ENCODE results near the gene GTF2H1.

Gene GTF2H1

DNA sequence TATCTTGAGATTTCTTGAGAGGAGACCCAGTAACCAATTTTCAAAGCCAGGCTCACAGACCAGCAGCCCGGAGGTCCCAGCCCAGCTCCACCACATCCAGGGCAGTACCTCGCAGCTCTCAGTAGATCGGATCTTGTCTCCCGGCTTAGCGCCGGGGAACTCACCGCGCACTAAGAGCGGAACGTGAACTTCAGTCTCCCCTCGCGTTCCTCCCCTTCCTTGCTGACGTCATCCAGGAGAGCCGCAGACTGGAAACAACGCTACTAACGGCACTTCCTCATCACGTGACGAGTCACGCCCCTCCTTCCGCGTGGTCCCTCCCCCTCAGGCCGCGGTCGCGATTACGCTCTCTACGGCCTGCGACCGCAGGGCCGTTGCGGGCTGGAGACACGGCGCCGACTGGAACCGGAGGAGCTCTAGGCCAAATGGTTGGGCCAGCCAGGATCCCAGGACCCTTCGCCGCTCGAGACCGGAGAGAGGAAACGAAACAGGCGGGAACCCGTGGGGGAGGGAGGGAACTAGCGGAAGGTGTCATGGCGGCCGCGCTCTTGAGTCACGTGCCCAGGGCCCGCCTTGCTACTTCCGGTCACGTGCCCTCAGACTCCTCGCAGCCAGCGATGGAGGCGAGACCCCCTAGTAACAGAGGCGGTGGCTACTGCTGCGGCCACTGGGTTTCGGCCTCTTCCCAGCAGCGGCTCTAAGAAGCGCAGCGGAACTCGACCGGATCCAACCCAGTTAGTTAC lies at the start of gene GTF2H1, which contains the start of gene HPS5:
GTF2H1 (plus strand) TSS at position 599 of the 743 bp plus-strand sequence. CDS start 10,508 bp downstream, outside the sequence.
HPS5 (minus strand) TSS at position 172 of the 743 bp plus-strand sequence. CDS start 4,282 bp downstream, outside the sequence.
- peak; percentile 99 for DNase-seq (ENCODE audit: low spot score)

DNA sequence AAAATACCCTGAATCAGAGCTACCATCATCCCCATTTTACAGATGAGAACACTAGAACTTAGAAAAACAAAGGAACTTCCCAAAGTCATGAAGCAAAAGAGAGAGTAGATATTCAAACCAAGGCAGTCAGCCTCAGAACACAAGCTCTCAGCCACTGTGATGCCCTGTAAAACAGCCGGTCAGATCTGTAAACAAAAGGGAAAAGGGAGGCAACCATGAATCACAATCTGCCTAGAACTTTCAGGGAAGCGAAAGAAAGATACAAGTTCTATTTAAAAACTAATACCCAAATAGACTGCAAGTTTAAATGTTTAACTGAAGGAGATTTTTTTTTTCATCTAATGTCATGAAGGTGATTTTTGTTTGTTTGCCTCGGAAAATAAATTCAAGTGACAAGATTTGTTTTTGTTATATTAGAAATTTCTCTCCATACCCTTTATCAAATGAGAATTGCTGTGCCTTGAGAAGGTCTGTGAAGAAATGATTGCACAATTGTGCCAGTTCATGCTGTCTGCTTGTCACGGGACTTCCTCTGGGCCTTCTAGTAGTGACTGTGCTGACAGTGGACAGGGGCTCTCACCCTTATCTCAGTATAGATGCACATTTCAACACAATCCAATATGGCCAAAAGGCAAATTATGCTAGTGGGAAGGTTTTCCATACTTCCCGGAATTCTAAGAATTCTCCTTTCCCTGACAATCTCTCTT lies 44.6 kb upstream of the GTF2H1 start:
- DNase-seq (ENCODE audit: low spot score) = peak; percentile 47

DNA sequence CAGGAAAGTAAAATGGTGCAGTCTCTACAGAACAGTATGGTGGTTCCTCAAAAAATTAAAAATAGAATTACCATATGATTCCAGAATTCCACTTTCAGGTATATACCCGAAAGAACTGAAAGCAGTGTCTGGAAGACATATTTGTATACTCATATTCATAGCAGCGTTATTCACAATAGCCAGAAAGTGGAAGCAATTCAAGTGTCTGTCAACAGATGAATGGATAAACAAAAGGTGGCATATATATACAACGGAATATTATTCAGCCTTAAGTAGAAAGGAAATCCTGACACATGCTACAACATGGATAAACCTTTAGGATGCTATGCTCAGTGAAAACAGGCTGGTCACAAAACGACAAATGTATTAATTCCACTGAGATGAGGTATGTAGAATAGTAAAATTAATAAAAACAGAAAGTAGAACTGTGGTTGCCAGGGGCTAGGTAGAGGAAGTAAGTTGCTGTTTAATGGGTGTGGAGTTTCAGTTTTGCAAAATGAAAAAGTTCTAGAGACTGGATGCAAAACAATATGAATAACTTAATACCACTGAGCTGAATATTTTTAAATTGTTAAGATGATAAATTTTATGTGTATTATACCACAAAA lies 41.8 kb upstream of the GTF2H1 start:
- no peak for DNase-seq (ENCODE audit: low spot score)

DNA sequence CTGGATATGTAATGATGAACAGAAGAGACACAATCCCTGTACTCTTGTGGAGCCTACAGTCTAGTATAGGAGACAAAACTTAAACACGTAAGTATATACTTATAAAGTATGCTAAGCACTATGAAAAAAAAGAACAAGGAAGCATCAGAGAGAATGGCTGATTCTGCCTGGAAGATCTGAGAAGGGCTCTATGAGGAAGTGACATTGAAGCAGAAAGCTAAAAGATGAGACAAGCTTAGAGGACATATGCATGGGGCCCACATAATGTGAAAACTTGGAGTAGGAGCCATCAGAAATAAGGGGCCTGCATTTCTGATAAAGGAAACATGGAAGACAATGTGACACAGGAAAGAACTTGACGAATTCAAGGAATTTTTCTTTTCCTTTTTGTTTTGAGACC lies 39.7 kb upstream of the GTF2H1 start:
- no peak for DNase-seq (ENCODE audit: low spot score)

DNA sequence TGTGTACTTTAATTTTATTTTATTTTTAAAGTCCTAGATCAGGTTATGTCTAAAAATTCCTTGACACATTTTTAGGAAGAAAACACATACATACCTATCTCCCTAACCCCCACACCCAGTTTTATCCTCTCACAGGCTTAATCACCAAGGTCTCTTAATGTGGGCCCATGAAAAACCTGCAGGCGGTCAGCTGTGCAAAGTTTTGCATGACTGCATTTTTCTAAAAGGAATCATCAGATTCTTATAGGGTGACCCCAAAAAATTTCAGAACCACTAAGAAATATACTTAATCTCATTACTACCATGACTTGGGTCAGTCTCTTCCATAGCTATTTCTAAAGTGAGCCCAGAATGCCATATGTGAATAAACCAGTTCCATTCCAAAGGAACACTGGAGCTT lies 36.5 kb upstream of the GTF2H1 start:
- no peak for DNase-seq (ENCODE audit: low spot score)

DNA sequence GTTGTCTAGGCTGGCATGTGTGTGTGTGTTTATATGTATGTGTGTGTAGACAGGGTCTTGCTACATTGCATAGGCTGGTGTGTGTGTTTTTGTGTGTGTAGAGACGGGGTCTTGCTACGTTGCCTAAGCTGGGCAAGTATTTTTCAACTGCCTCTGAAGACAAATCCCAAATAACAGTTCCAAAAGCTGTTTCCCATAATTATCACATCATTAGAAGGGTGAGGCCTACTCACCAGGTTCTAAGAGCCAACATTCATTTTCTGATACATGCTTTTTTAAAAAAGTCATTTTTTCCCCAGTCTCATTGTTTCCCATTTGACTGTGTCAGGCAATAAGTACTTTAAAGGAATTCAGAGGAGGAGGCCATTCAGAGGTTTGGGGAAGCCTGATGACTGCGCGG lies 33.5 kb upstream of the GTF2H1 start:
- no peak for DNase-seq (ENCODE audit: low spot score)

DNA sequence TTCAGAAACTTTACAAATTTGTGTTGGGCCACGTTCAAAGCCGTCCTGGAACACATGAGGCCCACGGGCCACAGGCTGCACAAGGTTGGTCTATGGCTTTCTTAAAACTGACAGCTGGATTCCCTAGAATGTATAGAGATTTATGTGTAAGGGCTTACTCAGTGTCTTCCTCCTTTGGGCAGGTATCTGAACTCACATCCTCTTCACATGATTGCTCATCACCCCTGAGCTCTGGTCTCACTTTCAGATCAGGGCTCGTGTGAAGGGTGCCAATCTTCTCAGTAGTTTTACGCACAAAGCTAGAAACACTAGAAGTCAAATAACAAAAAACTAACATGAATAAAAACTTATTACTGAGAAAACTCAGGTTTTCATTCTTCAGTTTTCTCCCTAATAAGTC lies 27.5 kb upstream of the GTF2H1 start:
- no peak for DNase-seq (ENCODE audit: low spot score)

DNA sequence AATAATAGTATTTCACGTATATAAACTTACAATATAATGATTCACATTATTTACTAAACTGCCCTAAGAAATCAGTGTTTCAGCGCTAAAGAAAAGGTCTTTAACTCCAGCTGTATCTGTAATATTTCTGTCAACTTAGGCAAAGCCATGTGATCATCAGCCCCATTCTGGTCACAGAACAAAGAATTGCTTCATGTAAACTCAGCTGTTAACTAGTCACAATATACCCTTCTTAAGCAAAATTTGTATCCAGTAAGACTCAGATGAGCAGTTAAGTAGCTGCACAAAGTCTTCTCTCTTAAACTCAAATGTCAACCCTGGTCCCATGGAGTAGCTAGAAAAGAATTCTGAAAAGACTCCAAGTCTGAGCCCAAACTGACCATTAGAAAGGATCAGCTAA lies 27.1 kb upstream of the GTF2H1 start:
- DNase-seq (ENCODE audit: low spot score) = no peak

DNA sequence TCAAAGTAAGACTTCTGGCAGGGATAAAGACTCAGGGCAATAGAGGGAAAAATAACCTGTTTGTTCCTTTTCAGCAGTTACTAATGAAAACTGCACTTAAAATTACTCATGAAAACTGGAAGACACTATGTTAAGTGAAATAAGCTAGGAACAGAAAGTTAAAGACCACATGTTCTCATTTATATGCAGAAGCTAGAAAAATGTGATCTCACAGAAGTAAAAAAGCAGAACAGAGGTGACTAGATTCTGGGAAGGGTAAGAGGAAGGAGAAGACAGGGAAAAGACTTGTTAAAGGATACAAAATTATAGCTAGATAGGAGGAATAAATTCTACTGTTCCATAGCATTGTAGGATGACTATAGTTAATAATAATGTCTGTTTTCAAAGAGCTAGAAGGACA lies 22.6 kb upstream of the GTF2H1 start:
- no peak for DNase-seq (ENCODE audit: low spot score)

DNA sequence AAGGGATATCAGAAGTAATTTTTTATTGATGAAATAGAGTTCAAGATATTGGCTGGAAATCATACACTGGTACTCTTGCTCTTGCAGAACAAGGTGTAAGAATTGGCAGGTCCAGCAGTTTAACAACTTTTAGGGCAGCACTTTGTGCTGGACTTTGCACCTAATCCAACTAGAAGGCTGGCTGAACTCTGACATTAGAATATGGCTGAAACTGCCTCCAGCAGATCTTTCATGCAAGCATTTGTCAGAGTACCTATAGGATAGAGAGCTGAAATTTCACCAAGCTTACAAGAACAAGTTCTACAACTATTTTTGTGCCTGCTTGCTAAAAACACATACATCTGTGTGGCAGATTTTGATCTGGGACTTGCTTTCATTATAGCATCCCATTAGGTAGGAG lies 17.6 kb upstream of the GTF2H1 start:
- no peak for DNase-seq (ENCODE audit: low spot score)

DNA sequence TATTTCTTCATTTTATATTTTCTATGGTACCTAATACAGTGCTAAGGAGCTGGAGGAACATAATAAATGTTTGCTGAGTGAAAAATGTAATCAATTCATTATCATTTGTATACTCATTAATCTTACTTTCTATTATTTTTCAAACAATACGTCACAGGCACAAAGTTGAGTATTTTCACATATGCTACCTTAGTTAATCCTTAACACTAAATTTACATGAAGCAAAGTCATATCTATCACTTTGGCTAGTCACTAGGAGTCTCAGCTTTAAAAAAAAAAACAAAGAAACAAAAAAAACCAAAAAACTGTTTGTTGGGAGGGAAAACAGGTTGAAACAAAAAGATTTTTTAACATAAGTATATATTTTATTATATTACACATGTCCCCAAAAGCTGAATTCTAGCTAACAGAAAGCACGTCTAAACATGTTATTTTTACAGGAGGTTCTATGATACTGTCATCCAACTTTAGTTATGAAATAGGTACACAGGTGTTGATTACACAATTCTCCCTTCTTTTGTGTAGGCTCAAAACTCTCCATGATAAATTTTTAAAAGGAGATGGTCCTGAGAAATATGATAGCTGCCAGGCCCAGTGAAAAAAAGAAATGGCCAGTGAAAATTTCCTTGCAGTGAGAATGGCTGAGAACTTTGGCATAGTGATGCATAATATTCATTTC lies 14.8 kb upstream of the GTF2H1 start:
- no peak for DNase-seq (ENCODE audit: low spot score)

DNA sequence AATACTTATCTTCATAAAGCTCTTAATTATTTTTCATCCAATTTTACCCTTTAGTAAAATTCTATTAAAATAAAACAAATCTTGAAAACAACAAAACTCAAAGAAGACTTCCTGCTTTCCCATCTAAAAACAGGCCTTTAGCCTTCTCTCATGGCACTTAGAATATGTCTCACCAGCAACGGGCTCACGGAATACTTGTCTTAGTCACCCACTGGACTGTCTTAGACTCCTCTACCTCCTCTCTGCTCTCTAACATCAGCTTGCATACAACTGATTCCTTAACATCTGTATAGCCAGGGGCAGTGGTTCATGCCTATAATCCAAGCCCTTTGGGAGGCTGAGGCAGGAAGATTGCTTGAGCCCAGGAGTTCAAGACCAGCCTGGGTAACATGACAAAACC lies 14.1 kb upstream of the GTF2H1 start:
- no peak for DNase-seq (ENCODE audit: low spot score)

DNA sequence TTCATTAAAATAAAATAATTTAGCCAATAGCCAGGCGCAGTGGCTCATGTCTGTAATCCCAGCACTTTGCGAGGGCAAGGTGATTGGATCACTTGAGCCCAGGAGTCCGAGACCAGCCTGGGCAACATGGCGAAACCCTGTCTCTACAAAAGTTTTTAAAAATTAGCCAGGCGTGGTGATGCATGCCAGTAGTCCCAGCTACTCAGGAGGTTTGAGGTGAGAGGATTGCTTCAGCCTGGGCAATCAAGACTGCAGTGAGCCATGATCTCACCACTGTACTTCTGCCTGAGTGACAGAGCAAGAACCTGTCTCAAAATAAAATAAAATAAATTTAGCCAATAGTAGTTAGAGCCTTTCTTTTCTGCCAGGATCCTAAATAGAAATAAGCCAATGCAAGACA lies 12.7 kb upstream of the GTF2H1 start:
- no peak for DNase-seq (ENCODE audit: low spot score)

DNA sequence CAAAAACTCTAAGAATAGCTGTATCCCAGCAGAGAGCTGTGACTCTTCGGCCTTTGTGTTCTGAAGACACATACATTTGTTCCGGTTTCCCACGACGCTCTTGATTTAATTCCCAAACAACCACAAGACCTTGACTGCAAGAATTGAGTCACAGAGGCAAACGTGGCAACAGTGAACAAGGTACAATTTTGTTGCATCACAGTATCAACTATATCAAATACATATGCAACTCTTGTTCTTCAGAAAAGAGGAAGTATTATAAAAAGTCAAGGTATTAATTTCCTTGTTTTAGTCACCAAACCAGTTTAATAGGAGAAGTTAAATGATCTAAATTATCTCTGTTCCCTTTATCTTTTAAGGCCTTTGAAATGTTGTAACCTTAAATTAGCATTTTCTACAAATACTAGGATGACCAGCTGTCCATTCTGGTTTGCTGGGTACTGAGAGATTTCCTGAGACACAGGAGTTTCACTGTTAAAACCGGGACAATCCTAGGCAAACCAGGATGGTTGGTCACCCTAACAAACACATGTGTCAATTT lies 11.5 kb upstream of the GTF2H1 start:
- no peak for DNase-seq (ENCODE audit: low spot score)

DNA sequence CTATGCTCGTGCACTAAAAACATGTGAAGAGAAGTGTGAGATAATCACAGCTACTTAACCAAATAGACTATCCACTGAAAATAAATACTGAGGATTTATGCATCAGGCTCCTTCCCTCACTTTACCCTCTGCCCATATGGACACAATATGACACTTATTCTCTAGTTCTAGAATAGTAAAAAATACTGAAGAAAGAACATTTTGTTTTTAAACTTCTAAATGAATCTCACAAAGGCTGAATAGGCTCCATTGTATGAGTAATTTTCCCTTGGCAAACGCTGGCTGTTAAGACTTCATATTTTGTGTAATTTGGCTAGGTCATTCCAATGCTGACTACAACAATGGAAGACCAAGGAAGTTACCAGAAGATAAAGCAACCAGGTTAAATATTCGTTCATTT lies 10.4 kb upstream of the GTF2H1 start:
- DNase-seq (ENCODE audit: low spot score) = peak; percentile 11

DNA sequence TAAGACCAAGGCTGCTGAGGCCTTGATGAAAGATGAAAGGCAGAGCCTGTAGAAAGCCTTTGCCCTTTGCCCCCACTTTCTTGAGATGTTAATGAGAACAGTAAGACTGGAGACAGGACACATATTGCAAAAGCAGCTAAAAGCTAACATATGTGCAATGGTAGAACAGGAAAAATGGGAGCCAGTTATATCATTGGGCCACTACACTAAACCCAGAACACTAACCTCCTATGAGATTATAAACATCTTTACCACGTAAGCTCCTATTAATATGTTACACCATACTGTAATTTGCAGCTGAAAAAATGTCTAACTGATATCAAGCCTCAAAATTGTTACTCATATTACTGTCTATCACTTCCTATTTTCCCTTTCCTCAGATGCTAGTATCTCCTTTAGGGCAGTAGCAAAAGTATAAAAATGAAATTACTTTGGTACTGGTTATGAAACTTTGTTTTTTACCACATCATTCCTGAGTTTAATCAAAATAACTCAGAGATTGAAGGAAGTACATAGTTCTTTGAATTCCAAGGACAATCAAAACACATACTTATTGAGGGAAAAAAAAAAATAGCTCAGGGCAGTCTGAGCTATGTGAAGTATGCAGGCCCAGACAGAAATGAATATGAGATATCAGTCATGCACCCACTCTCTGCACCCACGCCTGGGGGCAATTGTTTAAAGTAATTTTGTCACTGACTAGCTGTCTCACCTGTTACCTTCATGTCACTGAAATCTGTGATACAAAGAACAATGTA lies 9.5 kb upstream of the GTF2H1 start:
- DNase-seq (ENCODE audit: low spot score) = no peak

DNA sequence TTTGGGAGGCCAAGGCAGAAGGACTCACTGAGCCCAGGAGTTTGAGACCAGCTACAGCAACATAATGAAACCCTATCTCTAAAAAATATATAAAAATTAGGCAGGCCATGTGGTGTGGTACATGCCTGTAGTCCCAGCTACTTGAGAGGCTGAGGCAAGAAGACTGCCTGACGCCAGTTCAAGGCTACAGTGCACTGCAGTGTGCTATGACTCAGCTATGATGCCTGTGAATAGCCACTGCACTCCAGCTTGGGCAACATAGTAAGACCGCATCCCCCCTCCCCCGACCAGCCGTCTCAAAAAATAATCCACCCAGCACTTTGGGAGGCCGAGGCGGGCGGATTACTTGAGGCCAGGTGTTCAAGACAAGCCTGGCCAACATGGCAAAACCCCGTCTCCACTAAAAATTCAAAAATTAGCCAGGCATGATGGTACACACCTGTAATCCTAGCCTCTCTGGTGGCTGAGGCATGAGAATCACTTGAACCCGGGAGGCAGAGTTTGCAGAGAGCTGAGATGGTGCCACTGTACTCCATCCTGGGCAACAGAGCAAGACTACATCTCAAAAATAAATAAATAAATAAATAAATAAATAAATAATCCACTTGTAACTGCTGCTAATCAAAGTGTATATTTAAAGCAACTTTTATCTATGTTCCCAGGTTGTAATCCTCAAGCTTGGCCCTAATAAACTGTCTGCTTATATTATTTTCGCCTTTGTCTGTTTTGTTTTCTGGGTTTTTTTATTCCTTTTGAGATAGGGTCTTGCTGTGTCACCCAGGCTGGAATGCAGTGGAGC lies 8.2 kb upstream of the GTF2H1 start:
- DNase-seq (ENCODE audit: low spot score) = no peak

DNA sequence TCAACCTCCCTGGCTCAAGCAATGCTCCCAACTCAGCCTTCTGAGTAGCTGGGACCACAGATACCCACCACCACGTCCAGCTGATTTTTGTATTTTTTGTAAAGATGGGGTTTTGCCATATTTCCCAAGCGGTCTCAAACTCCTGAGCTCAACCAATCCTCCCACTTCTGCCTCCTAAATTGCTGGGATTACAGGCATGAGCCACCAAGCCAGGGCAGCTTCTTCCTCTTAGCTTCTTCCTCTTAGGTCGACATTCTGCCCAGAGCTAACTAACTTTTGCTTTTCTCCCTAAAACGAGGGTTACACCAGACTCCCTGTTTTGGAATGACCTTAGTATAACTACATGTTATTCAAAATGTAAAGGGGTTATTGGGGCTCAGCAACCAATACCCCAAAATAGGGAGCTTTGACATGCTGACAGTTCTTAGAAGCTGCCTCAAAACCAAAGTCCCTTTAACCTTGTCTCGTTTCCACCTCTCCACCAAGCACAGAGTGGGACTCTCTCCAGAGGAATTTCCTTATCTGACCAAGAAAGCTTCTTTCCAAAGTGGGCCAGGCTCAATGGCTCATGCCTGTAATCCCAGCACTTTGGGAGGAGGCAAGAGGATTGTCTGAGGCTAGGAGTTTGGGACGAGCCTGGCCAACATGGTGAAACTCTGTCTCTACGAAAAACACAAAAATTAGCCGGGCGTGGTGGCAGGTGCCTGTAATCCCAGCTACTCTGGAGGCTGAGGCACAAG lies 7.4 kb upstream of the GTF2H1 start:
- no peak for DNase-seq (ENCODE audit: low spot score)

DNA sequence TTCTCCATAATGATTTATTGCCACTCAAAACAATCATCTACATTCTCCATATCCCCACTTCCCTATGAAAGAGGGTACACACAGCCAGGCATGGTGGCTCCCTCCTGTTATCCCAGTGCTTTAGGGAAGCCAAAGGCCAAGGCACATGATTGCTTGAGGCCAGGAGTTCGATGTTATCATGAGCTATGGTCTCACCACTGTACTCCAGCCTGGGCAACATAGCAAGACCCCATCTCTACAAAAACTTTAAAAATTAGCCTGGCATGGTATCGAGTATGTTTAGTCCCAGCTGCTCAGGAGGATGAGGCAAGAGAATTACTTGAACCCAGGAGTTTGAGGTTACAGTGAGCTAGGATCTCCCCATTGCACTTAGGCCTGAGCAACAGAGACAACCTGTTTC lies 6.5 kb upstream of the GTF2H1 start:
- no peak for DNase-seq (ENCODE audit: low spot score)

DNA sequence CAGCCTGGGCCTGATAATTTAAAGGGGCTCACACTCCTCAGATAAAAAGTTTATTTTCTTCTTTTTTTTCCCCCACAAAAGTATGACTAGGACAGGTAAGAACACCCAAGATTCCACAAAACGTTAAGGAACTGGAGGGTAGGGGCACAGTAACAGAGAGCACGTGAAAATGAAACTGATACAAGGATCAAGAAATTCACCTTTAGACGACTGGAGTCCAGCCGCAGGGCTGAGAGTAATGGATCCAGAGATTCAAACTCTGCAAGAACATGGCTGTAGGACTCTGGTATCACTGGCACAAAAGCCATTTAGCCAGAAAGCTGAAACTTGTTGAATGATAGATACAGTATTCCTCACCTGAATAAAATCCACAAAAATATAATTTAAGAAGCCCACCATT lies 4.8 kb upstream of the GTF2H1 start:
- DNase-seq (ENCODE audit: low spot score) = no peak
